ENCODE results near the gene LEMD3.

- TF ChIP-seq CTCF (conservative IDR thresholded peaks at IDR 0.05; ENCODE audit: low read length) = no peak
- no peak for TF ChIP-seq EZH2phosphoT487 (IDR thresholded peaks at IDR 0.05; ENCODE audit: borderline replicate concordance)
Measured at GRCh38 chr12:65252515-65252914, 83.1 kb downstream of the LEMD3 start.
